Lung (tissue), 12 donors: ENCODE measurements around the gene NEURL4. TPM values are rescaled to one million over a fixed set of nuclear protein-coding genes. Genes with fewer than 3 reads are reported as not detected.

Experiments used
- ATAC-seq: fragments of 200-7000 bp; cut with Tn5 transposase; one replicate; pipeline ENCODE4 v1.9.1; 2020; ENCODE audit warnings: moderate number of reproducible peaks; ENCODE audit not compliant: insufficient read depth, low FRiP score
- DNase-seq, 3 donors: peaks; one replicate each; pipeline ENCODE4 v3.0.0-alpha.2; 2013 to 2017
- H3K27ac ChIP-seq, 2 donors: one replicate each; pipeline ENCODE4 v1.5.1; 2013; ENCODE audit warnings: mild to moderate bottlenecking in 2 of 2, moderate library complexity in 2 of 2, control low read depth in 1 of 2, inconsistent platforms in 1 of 2, low read depth in 1 of 2, low read length in 1 of 2
- H3K27me3 ChIP-seq, 3 donors: one replicate each; pipeline ENCODE4 v1.5.1; 2013; ENCODE audit warnings: low read length in 2 of 3; ENCODE audit not compliant: control insufficient read depth in 3 of 3, insufficient read depth in 3 of 3
- H3K36me3 ChIP-seq, 4 donors: one replicate each; pipeline ENCODE4 v1.5.1; 2013; ENCODE audit warnings: low read length in 4 of 4, mild to moderate bottlenecking in 1 of 4, moderate library complexity in 1 of 4; ENCODE audit not compliant: control insufficient read depth in 4 of 4, insufficient read depth in 4 of 4
- H3K4me1 ChIP-seq, 5 donors: one replicate each; pipeline ENCODE4 v1.5.1; 2013; ENCODE audit warnings: low read length in 5 of 5, mild to moderate bottlenecking in 2 of 5, moderate library complexity in 1 of 5; ENCODE audit not compliant: control insufficient read depth in 5 of 5, insufficient read depth in 5 of 5
- H3K4me3 ChIP-seq: one replicate; pipeline ENCODE4 v1.5.1; 2013; ENCODE audit warnings: mild to moderate bottlenecking, control low read depth, moderate library complexity
- H3K9ac ChIP-seq, 2 donors: one replicate each; pipeline ENCODE4 v1.5.1; 2013; ENCODE audit warnings: low read length in 2 of 2, control low read depth in 1 of 2; ENCODE audit not compliant: insufficient read depth in 1 of 2
- H3K9me3 ChIP-seq, 4 donors: one replicate each; pipeline ENCODE4 v1.5.1; 2013; ENCODE audit warnings: low read length in 3 of 4, mild to moderate bottlenecking in 1 of 4, moderate library complexity in 1 of 4; ENCODE audit not compliant: control insufficient read depth in 4 of 4, insufficient read depth in 3 of 4
- WGBS, 2 donors: extraction: QIAGEN DNeasy Blood & Tissue Kit; methylation state at CpG; one replicate each; pipeline ENCODE4 v1.1.7; 2013; 5-methylcytosine and 5-hydroxymethylcytosine counted together
- polyA plus RNA-seq, 2 donors: library from polyadenylated mRNA; stranded (reverse); fragments of 200-250 nt; gene quantifications; one replicate each; pipeline ENCODE4 v1.2.1, GENCODE V29; 2013
- total RNA-seq, 2 donors: library from RNA; depleted of rRNA in 1 of 2; stranded (reverse); fragments of >200 nt in 1 of 2; gene quantifications; one replicate each; pipeline ENCODE4 v1.2.1, GENCODE V29; 2014 to 2021
- TF ChIP-seq, protein P1 (sequence below): IDR thresholded peaks from 2 replicates; pipeline ENCODE4 v1.5.1; 2012; ENCODE audit warnings: mild to moderate bottlenecking; ENCODE audit errors: control extremely low read depth, extremely low read depth
- donor health status: control.
- donor health status: control.
- donor health status: Bipolar disorder and iron deficiency.
- donor health status: healthy.
- donor health status: DM: yes; HTN: yes; CAD: no.

The NEURL4 gene
- total and polyA plus RNA-seq, 4 donors, result 17.3 to 33.9 (median 24.3) TPM

DNA sequence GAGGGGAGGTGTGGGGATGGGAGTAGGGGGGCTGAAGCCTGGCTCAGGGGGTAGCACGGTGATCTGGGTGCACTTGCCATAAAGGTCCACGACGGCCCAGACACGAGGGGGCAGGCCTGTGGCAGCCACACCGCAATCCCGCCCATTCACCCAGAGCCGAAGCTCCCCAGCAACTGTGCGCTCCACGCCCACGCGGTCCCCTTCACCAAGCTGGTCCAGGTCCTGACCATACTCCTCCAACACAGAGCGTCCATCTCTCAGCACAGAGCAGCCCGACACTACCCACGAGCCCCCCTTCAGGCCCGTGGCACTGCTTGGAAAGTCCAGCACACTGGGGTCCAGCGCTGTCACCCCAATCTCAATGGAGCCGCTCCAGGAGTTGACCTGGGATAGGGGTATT, 1.6 kb downstream of the NEURL4 start:
- H3K4me1 ChIP-seq, result peaks cover 0 to 18% (median 3%) of the 10 kb centered on the region in 5 donors
- no peak overlapping the region for H3K9ac ChIP-seq
- TF ChIP-seq, protein P1, sequence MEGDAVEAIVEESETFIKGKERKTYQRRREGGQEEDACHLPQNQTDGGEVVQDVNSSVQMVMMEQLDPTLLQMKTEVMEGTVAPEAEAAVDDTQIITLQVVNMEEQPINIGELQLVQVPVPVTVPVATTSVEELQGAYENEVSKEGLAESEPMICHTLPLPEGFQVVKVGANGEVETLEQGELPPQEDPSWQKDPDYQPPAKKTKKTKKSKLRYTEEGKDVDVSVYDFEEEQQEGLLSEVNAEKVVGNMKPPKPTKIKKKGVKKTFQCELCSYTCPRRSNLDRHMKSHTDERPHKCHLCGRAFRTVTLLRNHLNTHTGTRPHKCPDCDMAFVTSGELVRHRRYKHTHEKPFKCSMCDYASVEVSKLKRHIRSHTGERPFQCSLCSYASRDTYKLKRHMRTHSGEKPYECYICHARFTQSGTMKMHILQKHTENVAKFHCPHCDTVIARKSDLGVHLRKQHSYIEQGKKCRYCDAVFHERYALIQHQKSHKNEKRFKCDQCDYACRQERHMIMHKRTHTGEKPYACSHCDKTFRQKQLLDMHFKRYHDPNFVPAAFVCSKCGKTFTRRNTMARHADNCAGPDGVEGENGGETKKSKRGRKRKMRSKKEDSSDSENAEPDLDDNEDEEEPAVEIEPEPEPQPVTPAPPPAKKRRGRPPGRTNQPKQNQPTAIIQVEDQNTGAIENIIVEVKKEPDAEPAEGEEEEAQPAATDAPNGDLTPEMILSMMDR, result no peak
- H3K27ac ChIP-seq, result no peak overlapping the region
- peaks cover 5 to 31% (median 14%) of the 10 kb centered on the region in 4 donors for H3K36me3 ChIP-seq
- DNase-seq (no peak), ATAC-seq (no peak)
- no peaks in the 10 kb centered on the region for H3K9me3 ChIP-seq
- H3K4me3 ChIP-seq, result no peak overlapping the region
- WGBS, 2 donors, result 86 to 95% methylated on average over 17 of the region's 17 CpGs
- H3K27me3 ChIP-seq, result no peaks in the 10 kb centered on the region

DNA sequence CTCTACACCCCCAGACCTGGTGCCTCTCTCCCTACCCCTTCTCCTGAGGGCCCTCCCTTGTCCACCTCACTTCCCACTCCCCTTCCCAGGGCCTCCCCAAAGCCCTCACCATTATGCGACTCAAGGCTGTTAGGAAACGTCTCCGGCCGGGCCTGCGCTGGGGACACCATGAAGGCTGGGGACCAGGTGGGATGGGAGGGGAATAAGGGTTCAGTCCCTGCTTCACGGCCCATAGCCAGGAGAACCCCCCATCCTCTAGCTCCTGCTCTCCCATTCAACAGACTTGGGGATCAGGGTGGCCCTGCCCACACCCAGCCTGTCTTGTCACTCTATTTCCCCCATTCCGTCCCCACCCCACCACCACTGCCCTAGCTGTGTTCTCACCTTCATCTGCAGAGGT, 2.1 kb downstream of the NEURL4 start:
- H3K9ac ChIP-seq, result no peak overlapping the region
- H3K4me3 ChIP-seq, result no peak overlapping the region
- no peaks in the 10 kb centered on the region for H3K9me3 ChIP-seq
- H3K27me3 ChIP-seq, result no peaks in the 10 kb centered on the region
- no peak overlapping the region for H3K27ac ChIP-seq
- no peak for ATAC-seq
- 90 to 91% methylated on average over 7 of the region's 7 CpGs for whole genome bisulfite sequencing, 2 donors
- TF ChIP-seq, protein P1, result no peak
- H3K36me3 ChIP-seq, result peaks cover 7 to 35% (median 17%) of the 10 kb centered on the region in 4 donors
- peaks cover 0 to 18% (median 3%) of the 10 kb centered on the region in 5 donors for H3K4me1 ChIP-seq
- no peak for DNase-seq

DNA sequence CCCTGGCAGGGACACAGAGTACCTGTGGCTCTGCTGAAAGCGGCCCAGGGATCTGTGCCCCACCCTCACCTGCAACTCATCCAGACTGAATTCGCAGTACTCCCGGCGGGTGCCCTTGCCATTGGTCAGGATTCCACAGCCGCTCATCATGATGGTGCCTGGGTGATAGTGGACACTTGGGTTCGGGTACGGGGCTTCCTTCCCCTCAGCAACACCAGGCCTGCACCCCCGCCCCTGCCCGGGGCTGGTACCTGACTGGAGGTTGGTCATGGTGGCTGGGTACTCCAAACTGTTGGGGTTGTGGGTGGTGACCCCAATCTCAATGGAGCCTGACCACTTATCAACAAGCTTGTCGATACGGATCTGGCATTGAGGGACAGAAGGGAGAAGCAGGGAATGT, 2.9 kb downstream of the NEURL4 start:
- TF ChIP-seq, protein P1, result no peak
- DNase-seq, result no peak
- Histone ChIP-seq H3K9me3 (no peaks in the 10 kb centered on the region), H3K4me1 (peaks cover 0 to 18% (median 3%) of the 10 kb centered on the region in 5 donors), H3K4me3 (no peak overlapping the region), H3K36me3 (peaks cover 7 to 44% (median 24%) of the 10 kb centered on the region in 4 donors), H3K9ac (no peak overlapping the region), H3K27ac (no peak overlapping the region), H3K27me3 (no peaks in the 10 kb centered on the region)
- ATAC-seq, result no peak
- WGBS, 2 donors, result 93 to 94% methylated on average over 11 of the region's 11 CpGs

DNA sequence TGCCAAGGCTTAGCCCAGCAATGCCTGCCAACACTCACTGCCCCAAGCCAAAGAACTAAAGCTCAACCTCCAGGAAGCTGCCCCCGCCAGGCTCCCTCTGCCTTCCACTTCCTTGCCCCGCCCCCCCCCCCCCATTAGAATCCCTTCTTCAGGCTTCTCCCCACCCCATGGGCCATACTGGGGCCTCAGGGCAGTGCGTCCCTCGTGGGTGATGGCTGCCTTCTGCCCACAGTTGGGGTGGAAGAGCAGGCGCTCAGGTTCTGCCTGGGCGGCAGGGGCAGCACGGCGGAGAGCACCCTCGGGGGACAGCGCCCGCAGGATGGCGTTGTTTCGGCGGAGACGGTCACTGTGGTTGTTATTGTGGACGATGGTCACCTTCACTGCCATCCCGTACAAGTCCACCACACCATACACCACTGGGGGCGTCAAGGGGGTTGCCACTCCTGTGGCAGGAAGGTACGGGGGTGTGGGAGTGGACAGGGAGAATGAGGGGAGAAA, 4.1 kb downstream of the NEURL4 start:
- H3K27me3 ChIP-seq, result no peaks in the 10 kb centered on the region
- no peak for DNase-seq
- whole genome bisulfite sequencing, 2 donors, result 93 to 95% methylated on average over 16 to 19 of the region's 19 CpGs
- H3K27ac ChIP-seq, result no peak overlapping the region
- H3K4me3 ChIP-seq, result no peak overlapping the region
- no peak overlapping the region for H3K9ac ChIP-seq
- no peaks in the 10 kb centered on the region for H3K9me3 ChIP-seq
- peaks cover 0 to 13% (median 2%) of the 10 kb centered on the region in 5 donors for H3K4me1 ChIP-seq
- H3K36me3 ChIP-seq, result peaks cover 12 to 54% (median 27%) of the 10 kb centered on the region in 4 donors
- TF ChIP-seq, protein P1, result no peak
- ATAC-seq, result no peak
